ENCODE data around the gene IFT80.

The IFT80 gene

GRCh38 chr3:160399125-160400029 lies at the start of gene IFT80, which contains the start of gene SMC4:
TSS of gene IFT80 (minus strand) at chr3:160399225. CDS start at chr3:160384600, 14,625 bp downstream.
TSS of gene SMC4 (plus strand) at chr3:160399650. CDS start at chr3:160400827, 1,177 bp downstream.
- peak; percentile 94 for DNase-seq

GRCh38 chr3:160447544-160447943 lies 48.5 kb upstream of the IFT80 start:
- no peak for DNase-seq

- no peak for DNase-seq
Observed at GRCh38 chr3:160446522-160447056, 47.6 kb upstream of the IFT80 start.

GRCh38 chr3:160445854-160446253 lies 46.8 kb upstream of the IFT80 start:
- no peak for DNase-seq

GRCh38 chr3:160444411-160444810 lies 45.4 kb upstream of the IFT80 start:
- DNase-seq: no peak

GRCh38 chr3:160440687-160441086 lies 41.7 kb upstream of the IFT80 start:
- no peak for DNase-seq

GRCh38 chr3:160437083-160437455 lies 38.0 kb upstream of the IFT80 start:
- no peak for DNase-seq

- no peak for DNase-seq
Observed at GRCh38 chr3:160435747-160436146, 36.7 kb upstream of the IFT80 start.

- no peak for DNase-seq
Observed at GRCh38 chr3:160435095-160435494, 36.1 kb upstream of the IFT80 start.

- DNase-seq: no peak
Observed at GRCh38 chr3:160434071-160434470, 35.0 kb upstream of the IFT80 start.

- DNase-seq: no peak
Observed at GRCh38 chr3:160427832-160428424, 28.9 kb upstream of the IFT80 start.

- DNase-seq: no peak
Observed at GRCh38 chr3:160417311-160417710, 18.3 kb upstream of the IFT80 start.

- DNase-seq: peak; percentile 51
Observed at GRCh38 chr3:160413613-160414248, 14.7 kb upstream of the IFT80 start.

GRCh38 chr3:160412477-160412876 lies 13.5 kb upstream of the IFT80 start:
- DNase-seq: no peak

GRCh38 chr3:160409812-160410610 lies 11.0 kb upstream of the IFT80 start:
- DNase-seq: no peak

GRCh38 chr3:160403796-160404470 lies 4.9 kb upstream of the IFT80 start:
- DNase-seq: no peak

GRCh38 chr3:160403028-160403545 lies 4.1 kb upstream of the IFT80 start:
- DNase-seq: no peak

GRCh38 chr3:160402221-160403027 lies 3.4 kb upstream of the IFT80 start:
- no peak for DNase-seq

GRCh38 chr3:160401291-160402095 lies 2.5 kb upstream of the IFT80 start:
- DNase-seq: peak; percentile 10

- no peak for DNase-seq
Observed at GRCh38 chr3:160400702-160401150, 1.7 kb upstream of the IFT80 start.

All from NCI-H2029 (cell line).